Gastroesophageal sphincter (tissue), 3 donors: Measurements from ENCODE around the gene CROCC2.

Experiments
- POLR2A ChIP-seq, 2 donors: fragments of 450-650 bp; IDR thresholded peaks; one replicate each; pipeline ENCODE4 v1.6.1; 2017; ENCODE audit warnings: antibody characterized with exemption in 2 of 2, mild to moderate bottlenecking in 2 of 2, moderate library complexity in 1 of 2
- TF ChIP-seq, protein P1 (sequence below), 4 experiments: fragments of 200-600 bp in 2 of 4; fragments of 450-650 bp in 2 of 4; sonication (generic) in 1 of 4; IDR thresholded peaks; one replicate each; pipeline ENCODE4 v1.5.1; 2017 to 2019; ENCODE audit warnings: antibody characterized with exemption in 4 of 4, mild to moderate bottlenecking in 2 of 4, moderate library complexity in 2 of 4

DNA sequence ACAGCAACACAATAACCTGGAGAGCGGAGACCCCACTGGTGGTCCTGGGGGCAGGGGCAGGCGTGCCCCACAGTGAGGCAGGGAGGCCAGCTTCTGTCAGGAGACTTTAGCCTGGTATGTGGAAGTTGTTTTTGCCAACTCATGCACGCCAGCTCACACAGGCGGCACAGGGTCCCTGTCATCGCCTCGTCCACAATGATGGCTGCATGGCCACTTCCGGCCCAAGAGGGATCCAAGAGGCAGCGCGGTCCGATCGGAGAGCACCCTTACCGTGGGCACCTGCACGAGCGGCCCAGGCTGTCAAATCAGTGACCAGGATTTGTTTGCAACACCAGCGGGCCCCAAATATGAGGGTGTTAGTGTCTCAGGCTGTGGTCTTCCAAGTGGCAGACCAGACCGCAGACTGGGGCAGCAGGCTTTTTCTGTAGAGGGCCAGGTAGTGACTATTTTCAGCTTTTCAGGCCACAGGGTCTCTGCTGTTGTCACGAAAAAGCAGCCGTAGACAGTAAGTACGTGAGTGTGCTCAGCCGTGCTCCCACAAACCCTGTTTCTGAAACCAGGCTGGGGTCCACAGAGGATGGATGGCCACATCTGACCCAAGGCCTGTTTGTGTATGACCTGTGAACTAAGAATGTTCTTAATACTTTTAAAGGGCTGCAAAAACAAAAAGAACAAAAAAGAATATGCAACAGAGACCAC is 113.5 kb downstream of the CROCC2 start:
- no peak for TF ChIP-seq POLR2A (IDR thresholded peaks at IDR 0.05)
- TF ChIP-seq, protein P1, sequence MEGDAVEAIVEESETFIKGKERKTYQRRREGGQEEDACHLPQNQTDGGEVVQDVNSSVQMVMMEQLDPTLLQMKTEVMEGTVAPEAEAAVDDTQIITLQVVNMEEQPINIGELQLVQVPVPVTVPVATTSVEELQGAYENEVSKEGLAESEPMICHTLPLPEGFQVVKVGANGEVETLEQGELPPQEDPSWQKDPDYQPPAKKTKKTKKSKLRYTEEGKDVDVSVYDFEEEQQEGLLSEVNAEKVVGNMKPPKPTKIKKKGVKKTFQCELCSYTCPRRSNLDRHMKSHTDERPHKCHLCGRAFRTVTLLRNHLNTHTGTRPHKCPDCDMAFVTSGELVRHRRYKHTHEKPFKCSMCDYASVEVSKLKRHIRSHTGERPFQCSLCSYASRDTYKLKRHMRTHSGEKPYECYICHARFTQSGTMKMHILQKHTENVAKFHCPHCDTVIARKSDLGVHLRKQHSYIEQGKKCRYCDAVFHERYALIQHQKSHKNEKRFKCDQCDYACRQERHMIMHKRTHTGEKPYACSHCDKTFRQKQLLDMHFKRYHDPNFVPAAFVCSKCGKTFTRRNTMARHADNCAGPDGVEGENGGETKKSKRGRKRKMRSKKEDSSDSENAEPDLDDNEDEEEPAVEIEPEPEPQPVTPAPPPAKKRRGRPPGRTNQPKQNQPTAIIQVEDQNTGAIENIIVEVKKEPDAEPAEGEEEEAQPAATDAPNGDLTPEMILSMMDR (IDR thresholded peaks at IDR 0.05): no peak
